Stomach (tissue), 9 donors: ENCODE results near the gene PRPS2. TPM values are rescaled to one million over a fixed set of nuclear protein-coding genes. Genes with fewer than 3 reads are reported as not detected.
A peak's percentile ranks its signal among the peaks of the same experiment; 100 is the strongest.

Experiments
- DNase-seq, 2 donors: peaks; one replicate each; pipeline versions ENCODE4 v3.0.0 to v3.0.0-alpha.2; 2013 to 2019
- H3K27ac ChIP-seq, 5 donors: fragments of 200-600 bp in 4 of 5; sonication (generic) in 4 of 5; one replicate each; pipeline ENCODE4 v1.5.1; 2013 to 2019; ENCODE audit warnings: mild to moderate bottlenecking in 1 of 5, moderate library complexity in 1 of 5
- H3K27me3 ChIP-seq, 3 donors: fragments of 200-600 bp; sonication (generic); one replicate each; pipeline ENCODE4 v1.5.1; 2017 to 2019; ENCODE audit warnings: mixed run types in 1 of 3
- H3K36me3 ChIP-seq, 4 donors: fragments of 200-600 bp; sonication (generic); 1 replicate in 3 of 4; 2 replicates in 1 of 4; pipeline ENCODE4 v1.5.1; 2016 to 2019
- H3K4me1 ChIP-seq, 4 donors: fragments of 200-600 bp; sonication (generic); one replicate each; pipeline ENCODE4 v1.5.1; 2016 to 2019
- H3K4me3 ChIP-seq, 4 donors: fragments of 200-600 bp; sonication (generic) in 3 of 4; one replicate each; pipeline ENCODE4 v1.5.1; 2016 to 2019; ENCODE audit warnings: mild to moderate bottlenecking in 1 of 4
- H3K9me3 ChIP-seq, 4 donors: fragments of 200-600 bp; sonication (generic); one replicate each; pipeline ENCODE4 v1.5.1; 2016 to 2019
- CTCF ChIP-seq, 7 experiments: fragments of 450-650 bp in 4 of 7; fragments of 200-600 bp in 3 of 7; sonication (generic) in 3 of 7; IDR thresholded peaks; one replicate each; pipeline ENCODE4 v1.5.1; 2016 to 2019; ENCODE audit warnings: antibody characterized with exemption in 7 of 7, control low read depth in 2 of 7, mild to moderate bottlenecking in 1 of 7
- EP300 ChIP-seq: sonication (generic); formaldehyde crosslinking; IDR thresholded peaks from one replicate; pipeline ENCODE4 v1.6.1; 2017; ENCODE audit warnings: antibody characterized with exemption
- POLR2A ChIP-seq, 4 donors: fragments of 450-650 bp; IDR thresholded peaks; one replicate each; pipeline ENCODE4 v1.6.1; 2016; ENCODE audit warnings: antibody characterized with exemption in 4 of 4, control low read depth in 2 of 4, mild to moderate bottlenecking in 1 of 4, moderate library complexity in 1 of 4
- POLR2AphosphoS5 ChIP-seq, 3 donors: sonication (generic); formaldehyde crosslinking; IDR thresholded peaks; one replicate each; pipeline ENCODE4 v1.6.1; 2016; ENCODE audit warnings: antibody characterized with exemption in 3 of 3
- WGBS, 5 donors: extraction: QIAGEN DNeasy Blood & Tissue Kit in 3 of 5; methylation state at CpG; one replicate each; pipeline versions ENCODE4 v1.1.5 to v1.1.7; 2013 to 2018; 5-methylcytosine and 5-hydroxymethylcytosine counted together
- intact Hi-C: fragments of 100-400 bp; cut with DNase I; formaldehyde crosslinking; loops from one replicate; pipeline ENCODE4 v1.15.1; 2023; ENCODE audit warnings: low total_unique reads
- polyA plus RNA-seq, 3 donors: library from polyadenylated mRNA; stranded (reverse); fragments of 200-250 nt; gene quantifications; one replicate each; pipeline ENCODE4 v1.2.3, GENCODE V29; 2013
- total RNA-seq, 5 donors: library from RNA; depleted of rRNA; stranded (reverse); fragments of >200 nt; gene quantifications; one replicate each; pipeline versions ENCODE4 v1.1.0 to v1.2.3, GENCODE V29; 2014 to 2016
- donor health status: healthy with polysubstance abuse.
- donor health status: Bipolar disorder and iron deficiency.
- donor health status: healthy.

Gene PRPS2
- total and polyA plus RNA-seq, 8 donors = 4.6 to 94.2 (median 40.5) TPM

GRCh38 chrX:12824944-12825343, 33.7 kb downstream of the PRPS2 start:
- H3K36me3 ChIP-seq = peaks cover 0 to 44% (median 40%) of the 10 kb centered on the region in 4 donors
- WGBS, 5 donors = 74 to 85% (median 82%) methylated on average over 9 of the region's 9 CpGs
- H3K4me3 ChIP-seq = no peak overlapping the region
- DNase-seq = no peak
- intact Hi-C loops = no loop called here
- no peak overlapping the region for H3K27ac ChIP-seq
- no peaks in the 10 kb centered on the region for H3K9me3 ChIP-seq
- H3K4me1 ChIP-seq = no peaks in the 10 kb centered on the region
- no peak for TF ChIP-seq POLR2AphosphoS5 (IDR thresholded peaks at IDR 0.05)
- TF ChIP-seq CTCF (IDR thresholded peaks at IDR 0.05) = no peak
- TF ChIP-seq EP300 = no peak
- no peak for TF ChIP-seq POLR2A (IDR thresholded peaks at IDR 0.05)
- H3K27me3 ChIP-seq = no peaks in the 10 kb centered on the region

- no peak overlapping the region for H3K4me3 ChIP-seq
- intact Hi-C loops = no loop called here
- no peak overlapping the region for H3K27ac ChIP-seq
- peaks cover 0 to under 1% (median 0%) of the 10 kb centered on the region in 3 donors for H3K27me3 ChIP-seq
- 86 to 95% (median 91%) methylated on average over 7 to 8 of the region's 8 CpGs for WGBS, 5 donors
- no peaks in the 10 kb centered on the region for H3K4me1 ChIP-seq
- TF ChIP-seq EP300 (no peak), CTCF (IDR thresholded peaks at IDR 0.05) (no peak), POLR2AphosphoS5 (IDR thresholded peaks at IDR 0.05) (no peak), POLR2A (IDR thresholded peaks at IDR 0.05) (no peak)
- H3K36me3 ChIP-seq = peaks cover 0 to 36% (median 34%) of the 10 kb centered on the region in 4 donors
- no peaks in the 10 kb centered on the region for H3K9me3 ChIP-seq
- DNase-seq = no peak
These were observed 34.6 kb downstream of the PRPS2 start for GRCh38 chrX:12825801-12826200.

DNA sequence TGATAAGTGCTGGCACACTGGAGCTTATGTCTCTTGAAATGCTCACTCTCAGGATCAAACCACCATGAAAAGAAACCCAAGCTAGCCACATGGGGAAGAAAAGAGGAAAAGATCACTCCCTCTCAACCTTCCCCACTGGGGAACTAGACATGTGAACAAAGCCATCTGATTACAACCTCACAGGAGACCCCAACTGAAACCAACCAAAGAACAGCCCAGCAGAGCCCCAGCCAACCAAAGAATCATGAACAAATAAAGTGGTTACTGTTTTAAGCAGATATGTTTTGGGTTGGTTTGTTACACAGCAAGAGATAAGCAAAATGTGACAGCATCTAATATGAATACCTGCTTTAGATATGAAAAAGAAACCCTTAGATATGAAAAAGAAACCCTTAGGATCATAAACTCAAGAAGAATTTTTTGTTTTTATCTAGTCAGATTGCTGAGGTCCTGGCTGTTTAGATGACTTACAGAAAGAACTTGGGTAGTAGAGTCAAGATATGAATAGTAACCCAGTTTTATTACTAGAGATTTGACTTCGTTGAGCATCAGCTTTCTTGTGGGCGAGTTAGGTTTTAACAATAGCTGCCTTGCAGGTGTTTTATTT, 52.0 kb downstream of the PRPS2 start:
- WGBS, 5 donors = 47 to 71% (median 60%) methylated on average over 2 of the region's 2 CpGs
- TF ChIP-seq POLR2AphosphoS5 (IDR thresholded peaks at IDR 0.05) (no peak), EP300 (no peak), CTCF (IDR thresholded peaks at IDR 0.05) (no peak), POLR2A (IDR thresholded peaks at IDR 0.05) (no peak)
- Histone ChIP-seq H3K27ac (no peak overlapping the region), H3K36me3 (no peaks in the 10 kb centered on the region), H3K27me3 (peaks cover 0 to 4% (median 0%) of the 10 kb centered on the region in 3 donors), H3K4me1 (no peaks in the 10 kb centered on the region), H3K4me3 (no peak overlapping the region), H3K9me3 (no peaks in the 10 kb centered on the region)
- intact Hi-C loops = no loop called here
- no peak for DNase-seq

DNA sequence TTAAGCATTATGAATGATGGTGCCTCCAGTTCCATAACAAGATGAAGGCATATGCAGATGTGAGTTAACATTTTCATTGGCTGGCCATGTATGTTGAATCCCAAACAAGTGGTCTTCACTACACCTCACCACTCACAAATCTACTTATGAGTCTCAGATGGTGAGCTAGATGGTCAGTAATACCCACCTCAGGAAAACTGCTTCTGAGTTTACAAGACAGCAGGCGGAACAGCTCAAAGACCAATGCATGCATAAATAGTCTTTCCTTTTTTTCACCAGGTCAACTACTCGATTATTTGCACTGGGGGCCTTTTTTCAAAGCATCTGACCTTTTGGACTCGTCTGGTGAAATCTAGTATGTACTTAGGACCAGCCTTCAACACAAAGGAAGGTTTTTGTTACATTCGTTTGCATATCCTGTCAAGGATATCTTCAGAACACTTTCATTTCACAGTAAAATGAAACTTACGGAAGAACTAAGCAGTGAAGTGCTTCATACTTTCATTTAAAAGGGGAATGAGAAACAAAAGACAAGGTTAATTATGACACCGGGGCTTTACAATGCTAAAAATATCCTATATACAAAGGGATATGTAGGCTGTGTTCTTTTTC, 52.6 kb downstream of the PRPS2 start:
- WGBS, 5 donors = 10 to 31% (median 14%) methylated on average over 6 of the region's 6 CpGs
- Histone ChIP-seq H3K27me3 (peaks cover 0 to 2% (median 0%) of the 10 kb centered on the region in 3 donors), H3K36me3 (no peaks in the 10 kb centered on the region), H3K4me3 (peak overlapping the region in 1 of 4 donors; percentile 15), H3K4me1 (no peaks in the 10 kb centered on the region), H3K9me3 (no peaks in the 10 kb centered on the region), H3K27ac (peak overlapping the region in 1 of 5 donors; percentile 10)
- DNase-seq = peak in 1 of 2 donors; percentile 50
- TF ChIP-seq CTCF (IDR thresholded peaks at IDR 0.05) (no peak), POLR2A (IDR thresholded peaks at IDR 0.05) (no peak), EP300 (no peak)
- intact Hi-C loops = no loop called here
